Smooth muscle cell (in vitro differentiated cells): Measurements from ENCODE around the gene CPA3. TPM values are rescaled to one million over a fixed set of nuclear protein-coding genes. Genes with fewer than 3 reads are reported as not detected.

Experiments used
- DNase-seq: peaks from one replicate; lab custom pipeline; 2025; ENCODE audit not compliant: unreplicated experiment; lab: John Stamatoyannopoulos, UW
- H2AFZ ChIP-seq: fragments of 200-600 bp; sonication (generic); 2 replicates; pipeline ENCODE4 v1.6.0; 2016; ENCODE audit warnings: antibody characterized with exemption, low read depth, mild to moderate bottlenecking
- H3F3A ChIP-seq: fragments of 200-600 bp; sonication (generic); 2 replicates; pipeline ENCODE4 v1.6.0; 2017; ENCODE audit warnings: antibody characterized with exemption, low read depth
- H3K27ac ChIP-seq: fragments of 200-600 bp; sonication (generic); 2 replicates; pipeline ENCODE4 v1.5.1; 2016; ENCODE audit warnings: low read depth, mild to moderate bottlenecking
- H3K27me3 ChIP-seq: fragments of 200-600 bp; sonication (generic); 2 replicates; pipeline ENCODE4 v1.6.1; 2016; ENCODE audit warnings: low read depth, mild to moderate bottlenecking
- H3K36me3 ChIP-seq: fragments of 200-600 bp; sonication (generic); 2 replicates; pipeline ENCODE4 v1.5.1; 2016; ENCODE audit warnings: low read depth
- H3K4me1 ChIP-seq: fragments of 200-600 bp; sonication (generic); 2 replicates; pipeline ENCODE4 v1.5.1; 2016; ENCODE audit warnings: low read depth
- H3K4me2 ChIP-seq: fragments of 200-600 bp; sonication (generic); 2 replicates; pipeline ENCODE4 v1.6.0; 2016; ENCODE audit warnings: mild to moderate bottlenecking
- H3K4me3 ChIP-seq: fragments of 200-600 bp; sonication (generic); 2 replicates; pipeline ENCODE4 v1.5.1; 2016; ENCODE audit warnings: mild to moderate bottlenecking
- H3K79me2 ChIP-seq: fragments of 200-600 bp; sonication (generic); 2 replicates; pipeline ENCODE4 v1.6.0; 2016; ENCODE audit warnings: low read depth, mild to moderate bottlenecking
- H3K9ac ChIP-seq: fragments of 200-600 bp; sonication (generic); 2 replicates; pipeline ENCODE4 v1.6.0; 2016; ENCODE audit warnings: low read depth
- H3K9me3 ChIP-seq: fragments of 200-600 bp; sonication (generic); replicated peaks from 2 replicates; pipeline ENCODE4 v1.5.1; 2016; ENCODE audit warnings: low read depth
- H4K20me1 ChIP-seq: fragments of 200-600 bp; sonication (generic); 2 replicates; pipeline ENCODE4 v1.6.0; 2016; ENCODE audit warnings: low read depth
- WGBS: methylation state at CpG from one replicate; pipeline ENCODE4 v1.1.7; 2016; ENCODE audit warnings: low lambda C conversion rate; 5-methylcytosine and 5-hydroxymethylcytosine counted together
- polyA plus RNA-seq: library from polyadenylated mRNA; unstranded; fragments of >200 nt; fragmentation: Nextera tagmentation; extraction: Ambion mirVana; gene quantifications from 2 replicates; pipeline ENCODE4 v1.2.1, GENCODE V29; 2016
- total RNA-seq: library from RNA; depleted of rRNA; stranded (reverse); fragments of >200 nt; gene quantifications from 2 replicates; pipeline ENCODE4 v1.2.3, GENCODE V29; 2014
- TF ChIP-seq, protein P1 (sequence below): fragments of 200-600 bp; sonication (generic); IDR thresholded peaks from 2 replicates; pipeline ENCODE4 v1.5.1; 2017; ENCODE audit warnings: borderline replicate concordance, mild to moderate bottlenecking, antibody characterized with exemption; ENCODE audit not compliant: insufficient read depth, poor library complexity, severe bottlenecking

CPA3 gene
- total and polyA plus RNA-seq, 2 experiments from 2014 or later = not detected

DNA sequence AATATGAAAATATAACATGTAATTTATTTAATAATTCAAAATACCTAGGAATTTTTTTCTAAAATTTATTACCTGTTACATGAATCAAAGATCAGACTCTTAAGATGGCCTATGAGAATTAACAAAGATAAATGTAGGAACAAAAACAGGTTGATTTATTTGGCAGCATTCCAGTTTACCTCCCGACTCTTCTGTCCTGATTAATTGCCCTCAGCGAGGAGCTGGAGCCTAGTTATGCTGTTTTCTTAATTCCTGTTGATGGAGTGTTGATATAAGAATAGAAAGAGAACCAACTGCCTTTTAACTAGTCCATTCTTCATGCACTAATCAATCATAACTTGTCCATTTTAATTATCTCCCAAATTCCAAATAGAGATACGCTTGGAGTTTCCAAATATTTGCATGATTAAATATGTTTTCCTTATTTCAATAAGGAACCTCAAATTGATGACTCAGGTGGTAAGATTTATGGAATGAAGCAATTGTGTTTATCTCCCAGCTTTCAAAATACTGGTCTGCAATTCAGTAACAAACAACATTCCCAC lies 48.0 kb upstream of the CPA3 start:
- Histone ChIP-seq H3K9me3 (no peaks in the 10 kb centered on the region), H3K4me3 (no peak overlapping the region), H4K20me1 (no peaks in the 10 kb centered on the region), H3K9ac (no peak overlapping the region), H3K27ac (no peak overlapping the region), H3K79me2 (no peaks in the 10 kb centered on the region), H3K36me3 (no peaks in the 10 kb centered on the region), H2AFZ (no peak overlapping the region), H3F3A (no peaks in the 10 kb centered on the region), H3K27me3 (no peaks in the 10 kb centered on the region), H3K4me1 (no peaks in the 10 kb centered on the region), H3K4me2 (no peak overlapping the region)
- TF ChIP-seq, protein P1, sequence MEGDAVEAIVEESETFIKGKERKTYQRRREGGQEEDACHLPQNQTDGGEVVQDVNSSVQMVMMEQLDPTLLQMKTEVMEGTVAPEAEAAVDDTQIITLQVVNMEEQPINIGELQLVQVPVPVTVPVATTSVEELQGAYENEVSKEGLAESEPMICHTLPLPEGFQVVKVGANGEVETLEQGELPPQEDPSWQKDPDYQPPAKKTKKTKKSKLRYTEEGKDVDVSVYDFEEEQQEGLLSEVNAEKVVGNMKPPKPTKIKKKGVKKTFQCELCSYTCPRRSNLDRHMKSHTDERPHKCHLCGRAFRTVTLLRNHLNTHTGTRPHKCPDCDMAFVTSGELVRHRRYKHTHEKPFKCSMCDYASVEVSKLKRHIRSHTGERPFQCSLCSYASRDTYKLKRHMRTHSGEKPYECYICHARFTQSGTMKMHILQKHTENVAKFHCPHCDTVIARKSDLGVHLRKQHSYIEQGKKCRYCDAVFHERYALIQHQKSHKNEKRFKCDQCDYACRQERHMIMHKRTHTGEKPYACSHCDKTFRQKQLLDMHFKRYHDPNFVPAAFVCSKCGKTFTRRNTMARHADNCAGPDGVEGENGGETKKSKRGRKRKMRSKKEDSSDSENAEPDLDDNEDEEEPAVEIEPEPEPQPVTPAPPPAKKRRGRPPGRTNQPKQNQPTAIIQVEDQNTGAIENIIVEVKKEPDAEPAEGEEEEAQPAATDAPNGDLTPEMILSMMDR = no peak
- WGBS = 84% methylated on average over 3 of the region's 3 CpGs
- DNase-seq = no peak

DNA sequence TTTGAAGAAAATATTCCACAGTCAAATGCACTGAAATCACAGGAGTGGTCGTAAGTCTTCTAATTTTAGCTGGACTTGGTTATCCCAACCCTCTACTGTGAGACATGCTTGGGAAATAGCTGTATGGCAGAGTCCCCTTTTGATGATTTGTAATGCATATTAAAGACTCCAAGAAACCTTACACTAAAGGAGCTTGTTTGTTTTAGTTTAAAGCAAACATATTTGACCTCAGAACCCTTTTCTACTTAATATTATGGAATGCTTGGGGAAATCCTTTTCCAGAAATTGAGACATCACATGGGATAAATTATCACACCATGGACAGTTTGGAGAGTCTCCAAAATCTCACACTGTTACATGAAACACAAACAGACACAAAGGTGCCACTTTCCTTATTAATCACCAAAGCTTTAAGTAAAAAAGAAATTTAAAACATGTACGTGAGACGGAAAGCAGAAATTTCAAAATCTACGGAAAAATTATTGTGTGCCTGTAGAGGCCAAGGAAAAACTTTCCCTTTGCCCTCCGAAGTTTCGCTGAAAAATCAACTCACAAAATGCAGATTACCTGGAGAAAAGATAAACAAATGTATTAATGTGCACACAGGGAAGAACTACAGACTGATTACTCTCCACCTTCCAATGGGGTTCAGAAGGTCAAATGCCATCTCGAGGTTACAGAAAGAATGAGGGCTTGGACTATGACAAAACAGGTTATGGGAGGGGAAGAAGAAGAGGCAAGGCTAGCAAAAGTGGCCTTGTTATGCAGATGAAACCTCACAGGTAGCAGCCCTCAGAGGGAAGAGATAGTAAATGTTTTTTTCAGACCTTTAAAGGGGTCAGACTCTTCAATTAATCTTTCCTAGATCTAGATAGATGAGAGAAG lies 44.5 kb upstream of the CPA3 start:
- WGBS = 77% methylated on average over 7 of the region's 7 CpGs
- TF ChIP-seq, protein P1 = no peak

DNA sequence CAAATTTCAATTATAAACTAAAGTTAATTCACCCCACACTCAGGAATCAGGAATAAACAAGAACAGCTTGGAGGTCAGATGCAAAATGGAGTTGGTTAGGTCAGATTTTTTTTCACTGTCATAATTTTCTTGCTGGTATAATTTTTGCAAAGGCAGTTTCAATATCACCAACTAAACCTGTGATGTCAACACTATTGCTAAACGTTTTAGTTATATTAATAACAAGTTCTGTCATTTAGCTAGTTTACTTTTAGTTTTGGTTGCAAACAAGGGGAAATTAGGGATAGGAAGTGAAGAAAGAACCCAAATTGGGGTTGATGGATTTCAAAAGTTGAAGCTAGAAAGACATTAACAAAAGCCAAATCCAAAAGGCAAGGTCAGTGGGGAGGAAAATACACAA lies 42.1 kb upstream of the CPA3 start:
- H3K9me3 ChIP-seq = no peaks in the 10 kb centered on the region
- no peaks in the 10 kb centered on the region for H3K4me1 ChIP-seq
- H3F3A ChIP-seq = no peaks in the 10 kb centered on the region
- DNase-seq = no peak
- WGBS = 84% methylated on average over 1 of the region's 1 CpG
- H3K27me3 ChIP-seq = no peaks in the 10 kb centered on the region
- H2AFZ ChIP-seq = no peak overlapping the region
- H3K79me2 ChIP-seq = no peaks in the 10 kb centered on the region
- H3K4me3 ChIP-seq = no peak overlapping the region
- TF ChIP-seq, protein P1 = no peak
- H3K4me2 ChIP-seq = no peak overlapping the region
- no peak overlapping the region for H3K27ac ChIP-seq
- H3K36me3 ChIP-seq = no peaks in the 10 kb centered on the region
- no peak overlapping the region for H3K9ac ChIP-seq
- no peaks in the 10 kb centered on the region for H4K20me1 ChIP-seq

More for the DNA sequence above, 44.5 kb upstream of the CPA3 start:
- H3K9ac ChIP-seq = no peak overlapping the region
- H3F3A ChIP-seq = no peaks in the 10 kb centered on the region
- no peak overlapping the region for H3K4me3 ChIP-seq
- H3K27me3 ChIP-seq = no peaks in the 10 kb centered on the region
- no peaks in the 10 kb centered on the region for H3K9me3 ChIP-seq
- H3K4me2 ChIP-seq = no peak overlapping the region
- no peak for DNase-seq
- H2AFZ ChIP-seq = no peak overlapping the region
- no peaks in the 10 kb centered on the region for H4K20me1 ChIP-seq
- H3K79me2 ChIP-seq = no peaks in the 10 kb centered on the region
- H3K36me3 ChIP-seq = no peaks in the 10 kb centered on the region
- no peaks in the 10 kb centered on the region for H3K4me1 ChIP-seq
- no peak overlapping the region for H3K27ac ChIP-seq
